ENCODE measurements around the gene SGCA. TPM values are rescaled to one million over a fixed set of nuclear protein-coding genes. Genes with fewer than 3 reads are reported as not detected.

The SGCA gene
- total RNA-seq, 1 experiment from 2014 or later = 0.24 TPM

- Histone ChIP-seq H3K79me2 (ENCODE audit: insufficient read depth, low read length) (no peaks in the 10 kb centered on the region), H3K23me2 (ENCODE audit: insufficient read length, low read depth, low read length, poor library complexity, severe bottlenecking) (no peaks in the 10 kb centered on the region), H3K14ac (ENCODE audit: insufficient read depth, low read length) (no peak overlapping the region), H3K79me1 (ENCODE audit: insufficient read depth, low read depth, low read length, poor library complexity, severe bottlenecking) (no peaks in the 10 kb centered on the region), H3K9ac (ENCODE audit: extremely low read depth, insufficient read length, low read length) (no peak overlapping the region), H3K56ac (ENCODE audit: insufficient read length, low read depth, low read length) (no peak overlapping the region), H2BK5ac (ENCODE audit: insufficient read length, low read length) (no peak overlapping the region), H3K23ac (ENCODE audit: insufficient read length, low read depth, low read length) (no peak overlapping the region), H2AK5ac (ENCODE audit: insufficient read length, low read length) (no peak overlapping the region), H2BK120ac (ENCODE audit: low read depth, low read length, poor library complexity, severe bottlenecking) (no peak overlapping the region), H2BK20ac (ENCODE audit: low read depth, low read length, poor library complexity, severe bottlenecking) (no peak overlapping the region), H2BK12ac (ENCODE audit: insufficient read length, low read depth, low read length) (no peak overlapping the region), H3K27ac (ENCODE audit: insufficient read length, low read depth, low read length) (no peak overlapping the region), H4K20me1 (ENCODE audit: control insufficient read depth, insufficient read depth, insufficient read length) (no peaks in the 10 kb centered on the region), H3K4ac (ENCODE audit: low read depth, low read length) (no peak overlapping the region), H4K8ac (replicated peaks; ENCODE audit: insufficient read length, low read depth, low read length) (no peak overlapping the region), H4K91ac (ENCODE audit: insufficient read length, low read depth, low read length) (no peak overlapping the region), H3K9me3 (ENCODE audit: control insufficient read depth, low read depth, low read length) (no peaks in the 10 kb centered on the region), H3K4me1 (ENCODE audit: insufficient read depth, low read length) (peaks cover 11% of the 10 kb centered on the region; the same call in 1 of the 2 replicates), H2AFZ (ENCODE audit: low read length) (no peak overlapping the region), H3K18ac (ENCODE audit: insufficient read length, low read depth, low read length) (no peak overlapping the region), H3K27me3 (ENCODE audit: insufficient read depth, low read length) (no peaks in the 10 kb centered on the region; the same call in 1 of the 2 replicates), H3T11ph (ENCODE audit: low read length) (no peak overlapping the region), H2BK15ac (ENCODE audit: low read depth, low read length) (no peak overlapping the region), H3K4me2 (ENCODE audit: insufficient read depth, insufficient read length, low read length) (peak overlapping the region; percentile 36), H4K5ac (ENCODE audit: insufficient read length, low read depth, low read length) (no peak overlapping the region)
- H3K4me3 Mint-ChIP-seq = peak overlapping the region in 1 of 2 experiments; percentile 42; a peak in 1 of 5 replicates
- TF ChIP-seq CTCF (conservative IDR thresholded peaks at IDR 0.05) = no peak
- H3K27me3 Mint-ChIP-seq (ENCODE audit: low read depth) = peaks cover 63% of the 10 kb centered on the region
- peaks cover 0 to 10% (median 2%) of the 10 kb centered on the region in 3 experiments; a peak in 2 of 7 replicates for H3K36me3 Mint-ChIP-seq (ENCODE audit: insufficient read depth in 1 of 3, low read depth in 3 of 3)
- no CpG with 5 or more reads among the region's 23 CpGs for WGBS (ENCODE audit: extremely low coverage, insufficient read length, low lambda C conversion rate)
- H3K9me3 Mint-ChIP-seq = no peaks in the 10 kb centered on the region; a peak in 1 of 5 replicates
- no peak for DNase-seq
- peaks cover 23 to 35% of the 10 kb centered on the region in 2 experiments for H3K4me1 Mint-ChIP-seq
- no peak overlapping the region for H3K27ac Mint-ChIP-seq
These were observed 47.6 kb upstream of the SGCA start for GRCh38 chr17:50118076-50118827.

Data from H9 (cell line).